ENCODE measurements around the gene TMOD4. TPM values are rescaled to one million over a fixed set of nuclear protein-coding genes. Genes with fewer than 3 reads are reported as not detected.

The TMOD4 gene
- total RNA-seq, 3 donors from 2014 or later, result 0.52 to 2.9 (median 2.3) TPM

GRCh38 chr1:151142411-151143056, 33.2 kb downstream of the TMOD4 start:
- no peak overlapping the region for H3K4me3 Mint-ChIP-seq
- no peaks in the 10 kb centered on the region for H3K36me3 Mint-ChIP-seq (ENCODE audit: insufficient read depth)
- ATAC-seq, result no peak
- no peaks in the 10 kb centered on the region for H3K27me3 Mint-ChIP-seq (ENCODE audit: low read depth)
- H3K9me3 Mint-ChIP-seq, result no peaks in the 10 kb centered on the region
- H3K4me1 Mint-ChIP-seq (ENCODE audit: low read depth), result peaks cover 11% of the 10 kb centered on the region
- no peak for DNase-seq

GRCh38 chr1:151137789-151138188, 38.0 kb downstream of the TMOD4 start:
- no peaks in the 10 kb centered on the region for H3K27me3 Mint-ChIP-seq (ENCODE audit: low read depth)
- no peaks in the 10 kb centered on the region for H3K4me1 Mint-ChIP-seq (ENCODE audit: low read depth)
- no peaks in the 10 kb centered on the region for H3K36me3 Mint-ChIP-seq (ENCODE audit: insufficient read depth)
- H3K9me3 Mint-ChIP-seq, result no peaks in the 10 kb centered on the region
- DNase-seq (no peak), ATAC-seq (no peak)
- no peak overlapping the region for H3K4me3 Mint-ChIP-seq

- peaks cover 9% of the 10 kb centered on the region for H3K4me1 Mint-ChIP-seq (ENCODE audit: low read depth)
- DNase-seq (no peak), ATAC-seq (no peak)
- no peaks in the 10 kb centered on the region for H3K36me3 Mint-ChIP-seq (ENCODE audit: insufficient read depth)
- no peak overlapping the region for H3K4me3 Mint-ChIP-seq
- H3K9me3 Mint-ChIP-seq, result no peaks in the 10 kb centered on the region
- H3K27me3 Mint-ChIP-seq (ENCODE audit: low read depth), result peaks cover 8% of the 10 kb centered on the region
Measured at GRCh38 chr1:151135433-151136385, 40.1 kb downstream of the TMOD4 start.

DNA sequence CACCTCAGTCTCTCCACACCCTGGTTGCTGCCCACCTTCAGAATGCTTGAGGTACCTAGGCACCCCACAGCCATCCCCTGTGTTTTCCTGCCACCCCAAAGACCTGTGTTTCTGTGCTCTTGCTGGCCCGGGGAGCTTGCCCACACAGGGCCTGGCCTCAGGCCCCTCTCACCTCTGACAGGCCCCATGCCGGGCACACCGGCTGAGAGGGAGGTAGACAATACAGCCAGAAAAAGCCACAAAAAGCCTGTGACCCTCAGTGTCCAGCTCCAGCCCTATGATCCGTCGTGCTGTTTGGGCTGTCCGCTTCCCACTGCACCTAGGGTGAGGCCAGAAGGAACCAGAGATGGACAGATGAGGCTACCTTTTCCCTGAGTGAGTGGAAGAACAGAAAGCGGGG, 40.8 kb downstream of the TMOD4 start:
- no peaks in the 10 kb centered on the region for H3K36me3 Mint-ChIP-seq (ENCODE audit: insufficient read depth)
- no peaks in the 10 kb centered on the region for H3K9me3 Mint-ChIP-seq
- H3K27me3 Mint-ChIP-seq (ENCODE audit: low read depth), result peaks cover 8% of the 10 kb centered on the region
- no peak for DNase-seq
- no peak for ATAC-seq
- peaks cover 9% of the 10 kb centered on the region for H3K4me1 Mint-ChIP-seq (ENCODE audit: low read depth)
- no peak overlapping the region for H3K4me3 Mint-ChIP-seq

DNA sequence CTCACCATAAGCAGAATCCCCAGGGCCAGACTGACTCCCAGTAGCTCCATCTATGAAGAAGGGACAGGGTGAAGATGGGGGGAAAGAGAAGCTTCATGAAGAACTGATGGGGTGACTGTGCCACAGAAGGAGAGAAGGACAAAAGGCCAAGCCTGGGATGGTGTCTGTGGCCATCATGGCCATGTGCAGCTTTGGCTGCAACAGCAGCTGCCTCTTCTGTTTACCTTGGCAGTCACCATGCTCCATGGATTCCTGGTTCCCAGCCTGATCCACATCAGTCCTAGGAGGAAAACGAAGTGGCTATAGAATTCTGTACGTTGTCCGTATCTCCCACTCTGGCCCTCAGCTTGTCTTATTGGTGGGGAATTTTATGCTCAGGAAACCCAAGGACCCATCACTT, 41.4 kb downstream of the TMOD4 start:
- Mint-ChIP-seq H3K36me3 (ENCODE audit: insufficient read depth) (no peaks in the 10 kb centered on the region), H3K9me3 (no peaks in the 10 kb centered on the region), H3K4me3 (no peak overlapping the region), H3K4me1 (ENCODE audit: low read depth) (peaks cover 9% of the 10 kb centered on the region), H3K27me3 (ENCODE audit: low read depth) (peaks cover 8% of the 10 kb centered on the region)
- no peak for DNase-seq
- no peak for ATAC-seq

- Mint-ChIP-seq H3K9me3 (no peaks in the 10 kb centered on the region), H3K27me3 (ENCODE audit: low read depth) (peaks cover 8% of the 10 kb centered on the region), H3K4me1 (ENCODE audit: low read depth) (peaks cover 9% of the 10 kb centered on the region), H3K4me3 (no peak overlapping the region), H3K36me3 (ENCODE audit: insufficient read depth) (no peaks in the 10 kb centered on the region)
- no peak for ATAC-seq
- DNase-seq, result no peak
Measured at GRCh38 chr1:151133018-151133806, 42.6 kb downstream of the TMOD4 start.

GRCh38 chr1:151132335-151133017, 43.3 kb downstream of the TMOD4 start:
- no peak for DNase-seq
- H3K4me1 Mint-ChIP-seq (ENCODE audit: low read depth), result peaks cover 9% of the 10 kb centered on the region
- H3K27me3 Mint-ChIP-seq (ENCODE audit: low read depth), result peaks cover 8% of the 10 kb centered on the region
- no peak for ATAC-seq
- no peak overlapping the region for H3K4me3 Mint-ChIP-seq
- H3K9me3 Mint-ChIP-seq, result no peaks in the 10 kb centered on the region
- no peaks in the 10 kb centered on the region for H3K36me3 Mint-ChIP-seq (ENCODE audit: insufficient read depth)

DNA sequence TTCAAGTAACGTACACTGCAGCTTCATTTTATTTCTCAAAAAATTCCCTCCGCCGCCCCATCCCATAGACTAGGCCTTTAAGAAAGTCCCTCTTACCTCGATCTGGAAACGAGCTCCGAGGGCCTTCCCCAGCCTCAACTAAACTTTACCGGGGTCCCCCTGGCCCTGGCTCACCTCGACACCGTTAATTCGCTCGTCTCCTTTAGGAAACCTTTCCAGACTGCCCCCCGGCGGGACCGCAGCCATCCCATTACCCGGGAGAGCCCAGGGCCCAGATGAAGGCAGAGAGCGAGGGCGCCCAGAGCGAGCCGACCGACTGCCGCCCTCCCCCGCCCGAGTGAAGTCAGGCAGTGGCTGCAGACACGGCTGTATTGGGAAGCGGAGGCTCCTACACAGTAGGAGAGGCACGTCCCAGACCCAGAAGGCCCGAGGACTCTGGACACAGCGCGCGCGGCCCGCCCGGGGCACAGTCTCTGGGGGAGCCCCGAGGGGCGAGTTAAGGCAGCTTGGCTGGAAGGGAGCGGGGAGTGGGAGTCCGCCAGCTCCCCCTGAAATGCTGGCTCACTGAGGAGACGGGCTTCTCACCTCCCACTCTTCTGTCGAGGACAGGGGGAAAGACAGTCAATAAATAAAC, 44.0 kb downstream of the TMOD4 start:
- Mint-ChIP-seq H3K27me3 (ENCODE audit: low read depth) (peaks cover 8% of the 10 kb centered on the region), H3K9me3 (no peaks in the 10 kb centered on the region), H3K36me3 (ENCODE audit: insufficient read depth) (no peaks in the 10 kb centered on the region), H3K4me1 (ENCODE audit: low read depth) (peaks cover 9% of the 10 kb centered on the region), H3K4me3 (peak overlapping the region; percentile 75)
- ATAC-seq (no peak), DNase-seq (no peak)

GRCh38 chr1:151130987-151131586, 44.7 kb downstream of the TMOD4 start:
- H3K9me3 Mint-ChIP-seq, result no peaks in the 10 kb centered on the region
- H3K4me1 Mint-ChIP-seq (ENCODE audit: low read depth), result peaks cover 9% of the 10 kb centered on the region
- no peaks in the 10 kb centered on the region for H3K36me3 Mint-ChIP-seq (ENCODE audit: insufficient read depth)
- ATAC-seq, result peak; percentile 100
- H3K27me3 Mint-ChIP-seq (ENCODE audit: low read depth), result peaks cover 8% of the 10 kb centered on the region
- H3K4me3 Mint-ChIP-seq, result peak overlapping the region; percentile 75
- DNase-seq, result peak; percentile 74

DNA sequence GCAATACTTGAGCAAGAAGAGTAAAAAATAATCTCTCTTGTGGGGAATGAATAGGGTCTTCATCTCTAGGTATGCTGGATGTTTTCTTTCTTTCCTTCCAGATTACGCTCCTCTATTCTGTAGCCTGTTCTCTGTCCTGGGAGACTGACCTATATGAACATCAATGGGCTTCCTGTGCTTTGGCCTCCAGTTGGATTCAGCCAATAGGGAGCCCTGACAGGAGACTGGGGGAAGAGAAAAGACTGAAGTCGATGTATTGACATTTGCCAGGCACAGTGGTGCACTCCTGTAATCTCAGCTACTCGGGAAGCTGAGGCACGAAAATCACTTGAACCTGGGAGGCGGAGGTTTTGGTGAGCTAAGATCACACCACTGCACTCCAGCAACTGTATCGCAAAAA, 47.0 kb downstream of the TMOD4 start:
- Mint-ChIP-seq H3K27me3 (ENCODE audit: low read depth) (peaks cover 8% of the 10 kb centered on the region), H3K9me3 (no peaks in the 10 kb centered on the region), H3K4me1 (ENCODE audit: low read depth) (peaks cover 17% of the 10 kb centered on the region), H3K4me3 (no peak overlapping the region), H3K36me3 (ENCODE audit: insufficient read depth) (peaks cover 8% of the 10 kb centered on the region)
- ATAC-seq (no peak), DNase-seq (no peak)

DNA sequence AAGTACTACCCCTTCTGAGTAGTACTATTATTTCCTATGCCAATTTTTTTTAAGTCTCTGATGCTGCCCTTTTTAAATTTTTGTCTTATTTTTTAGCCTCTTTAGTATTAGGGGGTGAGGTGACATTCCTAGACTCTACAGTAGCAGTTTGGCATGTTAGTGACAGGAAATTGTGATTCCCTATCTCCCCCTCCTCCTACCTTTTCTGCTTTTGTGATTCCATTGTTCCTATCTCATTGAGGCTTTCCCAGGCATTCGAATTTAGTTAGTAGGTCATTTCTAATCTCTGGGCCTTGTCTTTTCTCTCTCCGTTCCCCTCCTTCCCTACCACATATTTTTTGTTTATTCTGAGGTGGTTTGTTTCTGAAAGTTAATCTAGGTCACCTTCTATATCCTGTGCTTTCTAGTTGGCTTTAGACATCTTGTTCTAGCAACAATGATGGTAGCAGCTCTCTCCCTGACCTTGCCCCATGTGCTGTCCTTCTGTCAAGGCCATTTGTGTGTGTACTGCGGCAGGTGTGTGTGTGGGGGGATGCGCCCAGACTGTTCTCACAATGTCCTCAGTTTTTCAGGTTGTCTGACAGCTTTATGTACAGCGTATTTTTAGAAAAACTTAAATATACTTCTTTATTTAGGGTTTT, 50.9 kb downstream of the TMOD4 start:
- ATAC-seq (no peak), DNase-seq (no peak)
- Mint-ChIP-seq H3K4me1 (ENCODE audit: low read depth) (peaks cover 7% of the 10 kb centered on the region), H3K36me3 (ENCODE audit: insufficient read depth) (peaks cover 16% of the 10 kb centered on the region), H3K27me3 (ENCODE audit: low read depth) (no peaks in the 10 kb centered on the region), H3K4me3 (no peak overlapping the region), H3K9me3 (no peaks in the 10 kb centered on the region)
